ENCODE data around the gene MRPS24.

DNA sequence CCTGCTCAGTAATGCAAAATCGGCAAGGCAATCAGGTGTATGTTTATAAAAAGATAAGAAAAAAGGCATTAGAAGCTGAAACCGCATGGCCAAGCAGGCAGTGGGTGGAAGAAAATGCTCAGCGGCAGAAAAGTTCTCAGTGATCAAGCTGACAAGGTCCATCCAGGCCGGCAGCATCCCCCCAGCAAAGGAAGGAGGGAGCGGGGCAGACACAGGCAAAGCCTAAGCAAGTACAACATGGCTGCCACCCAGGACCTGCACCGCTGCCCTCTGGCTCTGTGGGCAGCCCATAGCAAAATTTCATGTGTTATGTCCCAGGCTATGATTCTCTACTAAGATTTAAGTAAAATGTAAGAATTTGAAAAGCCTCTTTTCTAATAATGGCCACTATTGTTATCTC is 45.4 kb downstream of the MRPS24 start:
- TF ChIP-seq SMAD3 (CRISPR knock-in tag; IDR thresholded peaks at IDR 0.05; ENCODE audit: borderline replicate concordance) = no peak
- TF ChIP-seq, protein P1, sequence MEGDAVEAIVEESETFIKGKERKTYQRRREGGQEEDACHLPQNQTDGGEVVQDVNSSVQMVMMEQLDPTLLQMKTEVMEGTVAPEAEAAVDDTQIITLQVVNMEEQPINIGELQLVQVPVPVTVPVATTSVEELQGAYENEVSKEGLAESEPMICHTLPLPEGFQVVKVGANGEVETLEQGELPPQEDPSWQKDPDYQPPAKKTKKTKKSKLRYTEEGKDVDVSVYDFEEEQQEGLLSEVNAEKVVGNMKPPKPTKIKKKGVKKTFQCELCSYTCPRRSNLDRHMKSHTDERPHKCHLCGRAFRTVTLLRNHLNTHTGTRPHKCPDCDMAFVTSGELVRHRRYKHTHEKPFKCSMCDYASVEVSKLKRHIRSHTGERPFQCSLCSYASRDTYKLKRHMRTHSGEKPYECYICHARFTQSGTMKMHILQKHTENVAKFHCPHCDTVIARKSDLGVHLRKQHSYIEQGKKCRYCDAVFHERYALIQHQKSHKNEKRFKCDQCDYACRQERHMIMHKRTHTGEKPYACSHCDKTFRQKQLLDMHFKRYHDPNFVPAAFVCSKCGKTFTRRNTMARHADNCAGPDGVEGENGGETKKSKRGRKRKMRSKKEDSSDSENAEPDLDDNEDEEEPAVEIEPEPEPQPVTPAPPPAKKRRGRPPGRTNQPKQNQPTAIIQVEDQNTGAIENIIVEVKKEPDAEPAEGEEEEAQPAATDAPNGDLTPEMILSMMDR (IDR thresholded peaks at IDR 0.05) = no peak
- TF ChIP-seq MYBL2 (CRISPR knock-in tag; IDR thresholded peaks at IDR 0.05) = no peak
- TF ChIP-seq PREB (CRISPR knock-in tag; IDR thresholded peaks at IDR 0.05; ENCODE audit: borderline replicate concordance) = no peak

Data from WTC11 (cell line).